ENCODE data around the gene FAM228A.
"Not testable (repeated sequence)": the region's sequence is repeated elsewhere in the genome, so short reads cannot be mapped to it uniquely, and the experiment has no call there.

FAM228A gene

DNA sequence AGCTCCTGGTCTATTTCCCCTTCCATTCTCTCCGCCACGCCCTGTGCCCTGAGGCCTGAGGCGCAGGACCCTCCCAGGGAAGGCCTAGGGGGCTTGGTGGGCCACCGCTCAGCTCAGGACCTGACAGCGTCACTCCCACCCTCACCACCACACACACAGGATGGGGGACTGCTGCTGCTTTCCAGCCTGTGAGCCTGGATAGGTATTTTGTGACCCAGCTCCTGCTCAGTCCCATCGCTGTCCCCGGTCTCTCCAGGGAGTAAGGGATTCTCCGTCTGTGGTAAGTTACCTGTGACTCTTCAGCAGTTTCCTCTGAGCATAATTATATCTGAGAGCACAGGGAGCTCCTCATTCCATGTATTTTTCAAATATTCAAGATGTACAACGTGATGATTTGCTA is 16.3 kb downstream of the FAM228A start:
- no peak for DNase-seq

DNA sequence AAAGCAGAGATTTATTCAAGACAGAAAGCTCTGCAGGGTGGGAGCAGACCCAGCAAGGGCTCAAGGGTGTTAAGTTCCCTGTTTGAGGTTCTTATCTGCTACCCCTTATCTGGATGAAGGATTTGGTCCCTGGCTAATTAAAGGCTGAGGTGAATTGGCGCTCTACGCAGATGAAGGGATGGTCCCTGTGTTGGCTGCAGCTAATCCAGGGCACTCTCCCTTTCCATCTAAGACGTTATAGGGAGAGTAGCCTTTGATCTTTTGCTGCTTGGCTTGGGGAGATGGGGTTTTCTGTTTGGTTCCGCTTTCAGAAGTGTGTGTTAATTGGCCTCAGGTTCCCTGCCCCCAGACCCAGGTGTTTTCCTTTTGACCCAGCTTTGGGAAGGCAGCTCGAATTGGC is 17.0 kb downstream of the FAM228A start:
- DNase-seq = no peak

DNA sequence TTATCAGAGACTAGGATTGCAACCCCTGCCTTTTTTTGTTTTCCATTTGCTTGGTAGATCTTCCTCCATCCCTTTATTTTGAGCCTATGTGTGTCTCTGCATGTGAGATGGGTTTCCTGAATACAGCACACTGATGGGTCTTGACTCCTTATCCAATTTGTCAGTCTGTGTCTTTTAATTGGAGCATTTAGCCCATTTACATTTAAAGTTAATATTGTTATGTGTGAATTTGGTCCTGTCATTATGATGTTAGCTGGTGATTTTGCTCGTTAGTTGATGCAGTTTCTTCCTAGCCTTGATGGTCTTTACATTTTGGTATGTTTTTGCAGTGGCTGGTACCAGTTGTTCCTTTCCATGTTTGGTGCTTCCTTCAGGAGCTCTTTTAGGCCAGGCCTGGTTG is 22.4 kb downstream of the FAM228A start:
- not testable (repeated sequence) for DNase-seq

DNA sequence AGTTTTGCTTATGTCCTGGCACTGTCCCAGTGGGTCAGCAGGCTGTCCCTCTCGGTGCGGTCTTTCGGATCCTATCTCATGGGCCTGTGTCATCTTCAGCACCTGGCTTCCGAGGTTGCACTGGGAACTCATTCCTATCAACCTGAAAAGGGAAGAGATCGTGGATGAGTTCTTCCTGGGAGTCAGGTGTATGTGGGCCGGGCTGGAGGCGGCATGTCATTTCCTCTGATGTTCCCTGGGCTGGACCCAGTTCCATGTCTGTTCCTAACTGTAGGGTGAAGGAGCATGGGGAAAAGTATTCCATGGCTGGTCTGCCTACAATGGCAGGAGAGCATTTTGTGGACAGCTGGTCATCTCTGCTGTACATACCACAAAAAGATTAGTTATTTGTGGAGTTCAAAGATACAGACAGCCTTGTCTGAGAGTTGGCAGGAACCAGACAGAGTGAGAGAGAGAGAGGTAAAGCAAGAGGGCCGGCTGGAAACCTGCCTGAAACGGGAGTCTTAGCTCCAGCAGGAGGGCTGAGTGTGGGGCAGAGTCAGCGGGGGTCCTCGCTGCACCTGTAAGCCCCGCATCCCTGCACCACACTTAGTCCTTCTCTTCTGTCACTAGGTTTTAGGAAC is 25.2 kb downstream of the FAM228A start:
- no peak for DNase-seq

DNA sequence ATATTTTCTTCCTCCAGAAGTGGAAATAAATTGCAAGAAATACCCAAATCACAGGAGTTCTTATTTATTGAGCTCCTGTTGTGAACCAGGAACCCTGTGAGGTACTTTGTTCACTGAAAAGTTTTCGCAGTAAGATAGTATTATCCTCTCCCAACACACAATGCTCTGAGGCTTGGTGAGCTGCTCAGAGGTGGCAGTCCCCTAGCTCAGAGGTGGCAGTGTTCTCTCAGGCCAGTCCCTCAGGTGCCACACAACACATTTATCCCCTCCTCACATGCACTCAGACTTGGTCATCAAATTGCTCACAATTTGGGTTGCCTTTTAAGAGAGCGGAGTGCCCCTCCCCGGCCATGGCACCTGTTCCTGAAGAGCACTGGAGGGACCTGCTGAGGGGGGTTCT is 25.9 kb downstream of the FAM228A start:
- DNase-seq = no peak

DNA sequence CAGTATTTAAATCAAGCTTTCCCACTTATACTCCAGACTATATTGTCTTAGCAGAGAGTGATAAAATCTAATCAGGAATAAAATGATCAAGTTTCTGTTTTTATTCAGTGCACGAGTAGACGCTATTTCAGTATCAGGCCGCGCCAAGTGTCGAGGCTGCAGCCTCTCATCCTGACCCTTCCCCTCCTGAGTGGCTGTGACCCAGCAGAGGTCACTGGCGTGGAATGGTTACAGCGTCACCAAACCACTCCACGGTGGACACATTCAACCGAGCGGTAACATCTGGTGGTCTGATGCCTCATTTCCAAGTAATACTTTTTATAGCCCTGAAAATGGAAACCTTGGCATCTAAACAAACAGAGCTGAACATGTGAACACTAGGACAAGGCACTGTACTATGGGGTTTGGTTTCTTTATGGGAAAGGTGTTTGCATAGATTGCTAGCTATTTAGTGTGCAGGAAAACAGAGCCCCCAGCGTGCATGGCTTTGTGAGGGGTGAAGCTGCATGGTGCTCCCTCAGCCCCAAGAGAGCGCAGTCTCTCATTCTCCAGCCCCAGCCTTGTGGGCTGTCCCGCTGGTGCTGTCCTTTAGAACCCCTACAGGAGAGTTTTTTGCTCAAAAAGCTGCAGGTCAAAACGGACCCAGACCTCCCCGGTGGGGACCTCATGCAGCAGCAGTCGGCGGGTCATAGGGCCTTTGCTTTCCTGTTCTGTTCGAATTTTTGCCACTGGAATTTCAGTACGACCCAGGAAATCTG is 28.4 kb downstream of the FAM228A start:
- DNase-seq = no peak

DNA sequence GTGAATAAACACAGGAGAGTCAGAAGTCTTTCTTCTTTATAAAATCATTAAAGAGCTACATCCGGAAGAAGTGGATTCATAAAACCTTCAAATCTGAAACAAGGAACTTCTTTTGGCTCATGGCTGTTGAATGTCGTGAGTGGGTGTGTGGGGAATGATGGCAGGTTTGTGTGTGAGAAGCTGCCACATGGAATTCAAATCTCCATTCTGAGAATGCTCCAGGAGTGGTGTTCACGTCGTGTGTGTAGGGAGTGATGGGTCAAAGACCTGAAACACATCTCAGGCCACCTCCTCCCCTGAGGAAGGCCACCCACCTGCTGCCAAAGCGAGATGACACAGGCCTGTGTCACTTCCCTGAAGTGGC is 28.9 kb downstream of the FAM228A start:
- DNase-seq = no peak

DNA sequence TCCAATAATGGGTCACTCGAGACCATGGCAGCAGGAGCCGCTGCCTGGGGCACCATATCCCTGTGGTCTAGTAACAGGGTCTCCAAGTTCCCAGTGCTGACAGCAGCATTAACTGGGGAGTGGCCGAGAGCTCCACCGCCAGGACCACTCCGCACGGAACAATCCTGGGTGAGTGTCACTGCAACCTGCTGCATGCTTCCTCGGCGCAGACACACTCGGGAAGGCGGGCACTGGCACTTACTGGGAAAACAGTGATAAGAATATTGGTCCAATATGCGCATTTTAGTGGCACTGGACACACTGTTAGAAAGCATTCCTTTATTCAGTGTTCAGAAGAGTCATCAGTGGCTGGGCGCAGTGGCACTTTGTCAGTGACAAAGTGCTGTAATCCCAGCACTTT is 29.7 kb downstream of the FAM228A start:
- DNase-seq = no peak

DNA sequence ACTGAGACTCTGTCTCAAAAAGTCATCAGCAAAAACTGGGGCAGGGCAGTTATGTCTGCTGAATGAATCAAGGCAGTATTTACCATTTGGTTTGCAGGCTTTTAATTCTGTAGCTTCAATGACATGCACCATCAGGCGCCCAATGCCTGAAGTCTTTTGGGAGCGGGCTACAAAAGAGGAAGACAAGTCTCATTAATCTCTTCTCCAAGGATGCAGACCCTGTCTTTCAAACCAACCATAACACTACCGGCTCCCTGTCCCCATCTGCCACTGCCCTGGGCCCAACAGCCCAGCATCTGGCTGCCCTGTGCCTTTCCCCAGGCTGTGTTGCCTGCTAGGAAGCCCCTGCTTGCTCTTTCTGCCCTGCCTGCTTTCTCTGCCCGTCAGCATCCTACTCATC is 30.3 kb downstream of the FAM228A start:
- DNase-seq = no peak

DNA sequence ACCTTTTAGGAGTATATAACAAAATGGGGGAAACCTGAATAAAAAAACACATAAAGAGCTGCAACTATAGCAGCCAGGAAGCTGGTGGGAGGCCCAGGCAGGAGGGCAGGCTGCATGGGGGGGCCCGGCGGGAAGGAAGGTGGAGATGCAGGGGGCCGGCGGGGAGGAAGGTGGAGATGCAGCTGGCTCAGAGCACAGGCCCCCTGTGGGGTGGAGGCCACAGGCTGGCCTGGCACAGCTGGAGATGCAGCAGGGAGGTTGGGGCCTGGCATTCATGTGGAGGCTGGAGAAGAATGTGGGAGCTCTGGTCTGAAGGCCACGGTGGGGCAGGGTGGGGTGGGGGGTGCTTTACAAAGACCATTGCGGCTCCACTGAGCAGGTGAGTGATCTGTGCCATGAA is 31.4 kb downstream of the FAM228A start:
- DNase-seq = no peak

DNA sequence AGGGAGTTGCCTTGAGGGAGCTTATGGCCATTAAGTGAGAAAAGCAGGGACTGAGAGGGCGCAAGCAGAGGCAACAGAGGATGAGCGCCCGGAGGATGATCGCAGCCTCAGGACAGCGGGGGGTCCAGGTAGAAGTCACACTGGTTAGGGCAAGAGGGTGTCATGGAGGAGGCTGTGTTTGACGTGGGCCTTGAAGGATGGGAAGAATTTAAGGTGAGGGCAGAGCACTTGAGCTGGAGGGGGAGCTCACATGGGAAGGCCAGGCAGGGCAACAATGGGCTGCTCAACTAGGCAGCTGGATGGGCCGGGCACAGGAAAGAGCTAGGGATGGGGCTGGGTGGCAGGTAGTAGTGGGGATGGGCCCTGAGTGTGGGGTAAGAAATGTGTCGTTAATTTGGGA is 31.9 kb downstream of the FAM228A start:
- DNase-seq = no peak

DNA sequence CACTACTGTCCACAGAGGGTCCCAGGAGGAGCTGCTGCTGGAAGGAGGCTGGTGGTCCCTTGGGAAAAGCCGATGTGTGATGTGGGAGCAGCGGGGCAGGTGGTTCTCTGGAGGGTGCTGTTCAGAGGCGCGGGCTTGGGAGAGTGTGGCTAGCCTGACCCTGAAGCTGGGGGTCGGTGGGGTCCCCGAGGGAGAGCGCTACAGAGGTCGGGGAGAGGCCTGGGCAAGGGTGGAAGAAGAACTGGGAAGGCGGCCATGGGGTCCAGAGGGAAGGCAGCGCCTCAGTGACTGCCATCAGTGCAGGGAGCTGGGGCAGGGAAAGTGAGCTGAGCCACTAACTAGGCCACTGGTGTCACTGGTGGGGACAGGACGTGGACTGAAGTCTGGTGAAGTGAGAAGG is 32.5 kb downstream of the FAM228A start:
- no peak for DNase-seq

DNA sequence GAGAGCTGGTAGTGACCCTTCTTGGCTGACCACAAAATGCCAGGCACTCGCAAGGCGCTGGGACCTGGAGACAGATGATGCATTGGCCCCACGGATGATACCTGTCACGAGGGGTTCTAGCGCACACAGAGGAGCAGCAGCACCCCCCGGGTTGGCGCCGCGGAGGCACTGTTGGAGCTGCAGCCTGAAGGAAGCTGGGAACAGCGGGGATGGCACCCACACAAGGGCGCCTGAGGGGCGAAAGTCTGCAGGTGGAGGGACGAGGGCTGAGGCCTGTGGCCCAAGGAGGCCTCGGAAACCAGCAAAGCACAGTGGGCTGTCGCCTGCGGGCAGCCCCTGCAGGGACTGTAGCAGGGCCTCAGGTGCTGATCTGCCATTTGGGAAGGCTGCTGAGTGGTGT is 33.6 kb downstream of the FAM228A start:
- DNase-seq = no peak

DNA sequence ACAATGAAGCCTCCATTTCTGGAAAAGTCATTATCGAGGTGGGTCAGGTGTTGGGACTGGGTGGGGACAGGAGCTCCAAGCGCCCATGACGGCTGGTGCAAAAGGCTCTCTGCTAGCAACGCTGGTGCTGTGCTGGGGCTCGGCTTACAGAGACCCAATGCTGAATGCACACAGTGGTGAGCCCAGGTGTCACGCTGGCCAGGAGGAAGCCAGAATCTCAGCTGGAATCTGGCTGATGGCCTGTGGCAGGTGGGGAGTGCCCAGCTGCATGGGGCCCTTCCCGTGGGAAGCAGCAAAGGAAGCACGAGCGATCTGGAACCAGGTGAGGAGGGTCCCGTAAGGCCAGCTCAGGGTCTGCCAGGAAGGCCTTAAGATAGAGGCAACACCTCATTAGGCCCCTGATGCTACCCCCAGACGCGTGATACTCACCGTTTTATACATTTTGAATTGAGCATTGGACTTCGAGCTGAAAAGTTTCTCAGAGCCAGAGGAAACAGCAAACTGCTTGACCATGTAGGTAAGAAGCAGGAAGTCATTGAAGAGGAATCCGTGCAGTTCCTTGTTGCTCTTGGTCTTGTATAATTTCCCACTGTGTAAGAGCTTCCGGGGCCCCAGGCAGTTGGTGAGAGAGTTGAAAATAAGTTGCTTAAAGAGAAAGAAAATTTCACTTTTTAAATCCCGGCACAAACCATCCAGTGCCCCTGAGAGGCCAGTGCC is 34.7 kb downstream of the FAM228A start:
- DNase-seq = no peak

DNA sequence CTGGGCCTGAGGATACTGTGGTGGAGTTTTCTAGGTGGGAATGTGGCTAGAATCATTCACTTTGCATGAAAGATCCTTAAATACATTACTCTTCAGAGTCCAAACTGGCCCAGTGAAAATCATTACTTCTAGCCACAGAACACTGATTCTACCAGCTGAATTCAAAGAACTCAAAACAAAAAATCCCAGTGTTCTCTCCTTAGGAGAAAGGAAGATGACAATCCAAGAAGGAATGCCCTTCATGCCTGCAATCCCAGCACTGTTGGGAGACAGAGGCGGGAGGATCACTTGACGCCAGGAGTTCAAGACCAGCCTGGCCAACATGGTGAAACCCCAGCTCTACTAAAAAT is 35.2 kb downstream of the FAM228A start:
- DNase-seq = no peak

DNA sequence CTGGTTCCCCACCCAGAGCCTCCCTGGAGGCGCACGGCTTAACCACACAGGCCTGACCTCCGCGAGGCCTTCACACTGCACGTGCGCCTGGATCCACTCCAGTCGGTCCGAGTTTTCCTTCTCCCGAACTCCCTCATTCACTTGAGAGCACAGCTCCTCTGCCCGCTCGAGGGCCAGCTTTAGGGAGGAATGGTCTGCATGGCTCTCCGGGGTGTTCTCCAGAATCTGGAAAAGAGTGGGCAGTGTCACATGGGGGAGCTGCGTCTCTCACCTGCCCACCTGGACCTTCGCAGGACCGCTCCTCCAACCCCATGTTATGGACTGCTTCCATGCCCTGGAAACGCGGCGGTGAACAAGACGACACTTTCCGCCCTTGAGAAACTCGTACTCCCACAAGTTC is 35.9 kb downstream of the FAM228A start:
- DNase-seq = no peak

DNA sequence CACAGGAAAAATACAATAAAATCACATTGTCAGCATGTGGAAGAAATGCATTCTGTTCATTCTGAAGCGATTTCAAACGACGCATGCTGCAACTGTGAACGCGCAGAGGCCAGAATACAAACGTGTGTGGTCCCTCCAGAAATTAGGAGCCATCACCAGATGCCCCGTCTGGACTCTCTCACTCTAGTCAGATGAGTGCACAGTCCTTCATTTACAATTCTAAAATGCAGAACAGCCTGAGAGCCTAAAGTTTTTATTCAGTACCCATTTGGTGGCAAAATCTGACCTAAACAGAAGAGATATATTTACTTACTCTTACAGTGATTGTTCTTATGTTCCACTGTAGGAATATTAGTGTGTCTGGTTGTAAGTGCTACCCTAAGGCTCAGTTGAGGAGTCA is 36.6 kb downstream of the FAM228A start:
- no peak for DNase-seq

DNA sequence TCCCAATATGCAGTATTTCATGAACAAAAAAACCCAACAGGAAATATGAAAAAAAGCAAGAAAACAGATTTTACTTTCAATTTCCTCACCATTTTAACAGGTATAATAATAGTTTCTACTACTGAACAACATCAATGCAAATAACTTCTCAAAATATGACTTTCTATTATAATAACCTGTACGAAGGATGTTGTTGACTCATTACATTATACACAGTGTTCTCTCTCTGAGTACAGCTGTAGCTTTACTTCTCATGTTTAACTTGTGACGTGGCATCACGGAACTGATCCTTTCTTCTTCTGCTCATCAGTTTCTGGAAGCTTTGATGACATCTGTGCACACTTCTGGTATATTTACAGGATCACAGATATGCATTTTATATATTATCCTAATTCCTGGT is 40.0 kb downstream of the FAM228A start:
- DNase-seq = no peak

DNA sequence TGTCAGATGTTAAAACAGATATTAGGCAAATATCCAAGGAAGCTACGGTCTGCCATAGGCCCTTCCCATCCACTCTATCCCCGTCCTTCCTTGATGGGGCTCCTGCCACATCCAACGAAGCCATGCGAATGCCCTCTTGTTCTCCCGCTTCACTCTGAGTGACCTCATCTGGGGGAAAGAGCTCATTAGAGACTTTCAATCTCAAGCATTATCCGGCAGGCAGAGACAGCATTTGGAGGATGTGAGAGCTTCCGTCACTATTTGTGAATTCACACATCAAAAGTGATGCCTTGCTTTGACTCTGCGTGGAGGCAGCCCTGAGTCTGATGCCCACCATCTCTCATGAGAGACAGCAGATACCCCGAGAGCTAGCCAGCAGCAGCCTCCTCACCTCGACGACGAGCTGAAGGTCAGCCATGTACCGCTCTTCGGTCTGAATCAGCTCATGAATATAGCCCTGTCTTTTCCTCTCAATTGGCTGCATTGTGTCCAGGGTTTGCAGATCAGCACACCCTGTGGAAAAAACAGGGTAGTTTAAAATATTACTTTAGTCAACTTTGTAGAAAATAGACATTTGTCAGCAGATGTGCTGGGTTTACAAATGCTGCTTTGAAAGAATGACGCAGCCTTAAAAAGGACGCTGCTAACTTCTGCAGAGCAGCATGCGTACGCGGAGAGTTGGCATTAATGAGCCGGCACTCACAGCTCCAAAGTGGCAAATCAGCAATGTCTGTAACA is 45.9 kb downstream of the FAM228A start:
- no peak for DNase-seq

DNA sequence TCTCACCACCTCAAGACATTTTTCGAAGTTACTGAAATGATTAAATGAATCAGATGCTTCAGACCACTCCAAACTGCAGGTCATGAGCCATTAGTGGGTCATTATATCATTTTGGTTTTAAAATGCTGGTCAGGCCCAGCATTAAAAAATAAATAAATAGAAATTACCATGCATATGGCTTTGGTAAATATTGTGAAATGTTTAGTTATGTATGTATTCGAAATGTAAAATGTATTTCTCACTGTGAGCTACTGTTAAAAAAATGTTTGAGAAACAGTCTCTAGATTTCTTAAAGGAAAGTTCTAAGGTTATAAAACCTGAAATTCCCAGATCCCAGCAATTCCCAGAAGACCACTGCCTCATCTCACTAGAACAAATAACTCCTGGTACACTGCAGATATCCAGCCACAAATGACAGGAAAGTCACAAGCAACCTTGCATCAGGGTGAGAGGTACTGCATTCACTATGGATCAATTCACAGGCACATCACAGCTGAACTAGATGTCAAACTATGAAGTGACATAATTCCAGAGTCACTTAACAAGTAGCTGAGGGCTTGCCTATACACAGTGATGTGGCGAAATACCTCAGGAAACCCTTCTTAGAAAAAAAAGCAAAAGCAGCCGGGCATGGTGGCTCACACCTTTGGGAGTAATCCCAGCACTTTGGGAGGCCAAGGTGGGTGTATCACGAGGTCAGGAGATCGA is 46.6 kb downstream of the FAM228A start:
- DNase-seq = no peak

DNA sequence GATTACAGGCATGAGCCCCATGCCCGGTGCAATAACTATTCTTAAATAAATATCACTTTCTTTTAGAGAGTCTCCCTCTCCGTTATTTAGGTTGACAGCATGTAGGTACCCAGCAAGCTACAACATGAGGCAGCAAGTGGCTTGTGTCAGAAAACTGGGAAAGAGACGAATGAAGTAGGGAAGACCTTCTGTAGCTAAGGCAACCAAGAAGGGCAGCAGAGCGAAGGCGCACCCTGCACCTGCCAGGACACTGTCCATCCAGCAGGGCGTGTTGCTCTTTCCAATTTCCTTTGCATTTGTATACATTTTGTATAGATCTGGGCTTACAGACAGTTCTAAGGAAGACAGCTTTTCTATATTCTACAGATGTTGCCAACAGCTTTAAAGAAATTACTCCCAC is 48.1 kb downstream of the FAM228A start:
- no peak for DNase-seq

DNA sequence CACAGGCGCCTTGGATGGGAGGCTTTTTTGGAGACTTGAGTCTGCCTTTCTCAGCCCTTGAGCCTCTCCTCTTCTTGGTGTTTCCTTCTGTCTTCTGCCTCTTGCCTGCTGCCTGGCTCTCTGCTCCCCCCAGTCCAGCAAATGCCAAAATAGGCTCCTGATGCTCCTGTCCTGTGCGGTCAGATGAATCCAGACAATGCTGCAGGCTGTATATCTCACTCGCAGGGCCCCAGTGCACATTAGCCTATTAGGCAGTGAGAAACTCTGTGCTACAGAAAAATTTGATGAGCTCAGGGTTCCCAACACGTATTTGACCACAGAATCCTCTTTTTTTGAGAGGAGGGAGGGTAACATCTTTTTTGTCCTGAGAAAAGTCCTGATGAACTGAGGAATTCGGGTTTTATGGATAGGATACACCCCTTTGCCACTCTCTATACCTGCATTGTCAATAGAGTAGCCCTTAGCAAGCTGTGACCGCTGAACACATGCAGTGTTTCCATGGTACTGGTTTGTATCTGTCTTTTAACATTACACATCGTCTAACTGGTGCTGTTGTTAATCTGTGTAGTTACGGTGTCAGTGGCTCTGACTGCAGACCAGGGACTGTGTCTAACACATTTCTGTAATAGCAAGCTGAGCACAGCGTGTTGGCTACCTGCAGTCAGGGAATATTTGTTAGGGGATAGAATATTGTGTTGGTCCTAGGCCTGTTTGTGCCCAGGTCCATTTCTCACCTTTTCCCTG is 50.8 kb downstream of the FAM228A start:
- DNase-seq = no peak
